NCI-H345 (cell line): Measurements from ENCODE around the gene PHF12.

Experiments
- DNase-seq: peaks from one replicate; lab custom pipeline; 2025; lab: John Stamatoyannopoulos, UW

PHF12 gene

DNA sequence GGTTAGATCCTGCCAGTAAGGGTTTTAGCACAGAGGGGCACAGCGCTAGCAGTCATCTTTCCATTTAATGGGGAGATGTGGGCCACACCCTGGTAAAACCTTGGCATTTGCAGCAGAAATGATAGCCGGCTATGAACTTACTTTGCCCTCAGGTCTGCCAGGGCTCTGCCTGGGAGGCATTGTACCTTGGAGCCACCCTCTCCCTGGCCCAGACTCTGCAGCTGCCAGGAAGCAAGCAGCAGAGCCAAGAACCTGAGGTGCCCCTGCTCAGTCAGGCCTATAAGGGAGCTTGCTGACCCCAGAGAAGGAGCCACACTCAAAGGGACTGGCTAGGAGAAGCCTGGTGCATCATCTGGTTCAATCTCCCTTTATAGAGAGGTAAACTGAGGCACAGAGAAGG, 23.7 kb upstream of the PHF12 start:
- no peak for DNase-seq

DNA sequence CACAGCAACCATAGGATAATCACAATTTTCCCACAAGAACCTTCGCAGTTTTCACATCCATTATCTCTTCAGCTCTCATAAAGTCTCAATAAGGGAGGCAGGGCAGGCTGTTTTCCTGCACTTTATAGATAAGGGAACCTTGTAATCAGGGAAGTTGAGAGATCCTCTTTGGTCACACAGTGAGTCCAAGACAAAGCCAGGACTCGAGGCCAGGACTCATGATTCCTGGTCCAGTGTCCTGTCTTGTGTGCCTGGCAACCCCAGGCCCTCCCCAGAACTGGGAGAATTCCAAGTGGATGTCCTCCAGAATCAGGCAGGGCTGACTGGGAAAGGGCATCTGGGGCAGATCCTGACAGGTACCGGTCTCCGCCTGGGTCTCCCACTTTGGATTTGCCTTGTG, 23.1 kb upstream of the PHF12 start:
- DNase-seq = no peak

DNA sequence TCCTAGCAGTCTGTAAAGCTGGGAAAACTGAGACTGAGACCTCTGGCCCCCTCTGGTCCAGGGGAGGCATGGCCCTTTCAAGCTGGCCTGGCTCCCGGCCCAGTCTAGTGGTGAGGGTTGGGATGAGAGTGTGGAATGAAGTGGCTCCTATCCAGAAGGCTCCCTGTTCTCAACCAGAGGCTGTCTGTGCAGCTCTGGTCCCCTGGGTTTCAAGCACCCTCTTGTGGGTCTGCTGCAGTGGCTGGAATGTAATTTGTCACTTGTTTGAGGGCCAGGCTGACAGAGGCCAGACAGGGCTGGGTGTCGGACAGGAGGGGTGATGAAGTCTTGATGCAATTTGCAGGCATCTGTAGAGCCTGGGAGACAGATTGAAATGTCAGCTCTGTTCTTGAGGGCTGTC, 22.1 kb upstream of the PHF12 start:
- DNase-seq = no peak

DNA sequence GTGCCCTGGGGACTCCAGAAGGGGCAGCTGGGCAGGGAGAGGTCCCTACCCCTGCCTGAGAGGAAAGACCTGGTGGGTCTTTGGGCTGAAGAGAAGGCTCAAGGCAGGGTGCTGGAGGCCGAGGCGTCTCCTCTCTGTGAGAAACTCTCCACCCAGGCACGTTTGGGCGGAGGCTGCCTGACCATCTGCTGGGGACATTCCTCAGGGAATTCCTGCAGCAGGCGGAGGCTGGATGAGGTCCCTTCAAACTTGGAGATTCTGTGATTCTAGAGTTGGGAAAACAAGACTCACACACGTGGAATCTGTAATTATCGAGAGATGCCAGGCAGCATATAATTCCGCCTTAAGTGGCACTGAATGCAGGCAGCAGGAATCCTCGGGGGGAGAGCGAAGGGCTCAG, 21.1 kb upstream of the PHF12 start:
- DNase-seq = no peak

DNA sequence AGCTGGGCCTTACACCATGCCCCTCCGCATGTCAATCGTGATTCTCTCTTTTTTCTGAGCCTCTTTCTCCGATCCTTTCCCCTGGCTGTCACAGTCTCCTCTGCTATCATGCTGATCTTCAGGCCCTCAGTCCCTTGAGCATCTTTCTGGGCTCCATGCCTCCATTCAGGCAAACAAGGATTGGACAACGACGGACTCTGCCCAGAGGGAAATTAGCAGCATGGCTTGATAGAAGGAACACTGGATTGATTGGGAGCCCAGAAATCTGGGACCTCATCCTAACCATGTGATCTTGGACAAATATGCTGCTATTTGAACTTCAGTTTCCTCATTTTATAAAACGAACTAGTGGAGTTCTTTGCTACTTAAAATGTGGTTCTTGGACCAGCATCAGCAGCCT, 19.6 kb upstream of the PHF12 start:
- DNase-seq = no peak

DNA sequence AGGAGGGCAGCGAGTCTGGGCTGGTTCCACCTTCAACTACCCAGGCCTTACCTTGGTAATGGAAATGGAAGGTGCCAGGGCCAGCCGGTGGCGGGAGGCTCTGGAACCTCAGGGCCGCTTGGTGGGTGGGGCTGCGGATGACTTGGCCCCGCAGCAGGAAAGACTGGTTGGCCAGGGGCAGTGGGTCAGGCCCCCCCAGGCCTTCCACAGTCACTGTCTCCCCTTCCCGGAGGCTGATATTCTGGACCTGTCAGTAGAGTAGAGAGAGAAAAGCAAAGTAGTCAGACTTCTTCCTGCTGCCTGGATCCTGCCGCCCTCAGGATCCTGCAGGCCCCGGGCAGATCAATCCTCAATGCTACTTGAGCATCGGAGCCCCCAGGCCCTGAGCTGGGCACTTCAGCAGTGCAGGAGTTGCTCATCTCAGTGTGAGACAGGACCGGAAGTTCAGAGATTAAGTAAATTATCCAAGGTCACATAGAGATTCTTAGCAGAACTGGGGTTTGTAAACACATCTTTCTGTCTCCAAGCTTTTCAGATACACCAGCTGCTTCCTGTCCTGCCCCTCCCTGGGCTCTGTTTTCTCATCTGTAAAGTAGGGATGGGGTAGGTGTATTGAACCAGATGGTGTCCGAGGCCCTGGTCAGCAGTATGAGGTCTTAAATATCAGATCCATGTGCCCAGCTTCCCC, 18.5 kb upstream of the PHF12 start:
- no peak for DNase-seq

DNA sequence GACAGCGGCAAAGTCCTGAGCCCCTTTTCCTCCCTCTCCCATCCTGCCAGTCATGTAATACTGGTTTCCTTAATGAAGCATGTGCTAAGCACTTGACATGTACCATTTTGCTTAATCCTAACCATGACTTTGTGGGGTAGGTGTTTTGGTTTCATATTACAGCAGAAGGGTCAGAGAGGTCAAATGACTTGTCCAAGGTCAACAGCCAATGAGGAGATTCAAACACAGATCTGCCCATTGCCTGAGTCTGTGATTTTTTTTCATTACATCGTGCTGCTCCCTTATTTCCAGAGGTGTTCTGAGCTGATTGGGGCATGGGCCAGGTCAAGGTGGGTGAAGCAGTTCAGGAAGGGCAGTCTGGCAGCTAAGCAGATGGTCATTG, 17.6 kb upstream of the PHF12 start:
- DNase-seq = no peak

DNA sequence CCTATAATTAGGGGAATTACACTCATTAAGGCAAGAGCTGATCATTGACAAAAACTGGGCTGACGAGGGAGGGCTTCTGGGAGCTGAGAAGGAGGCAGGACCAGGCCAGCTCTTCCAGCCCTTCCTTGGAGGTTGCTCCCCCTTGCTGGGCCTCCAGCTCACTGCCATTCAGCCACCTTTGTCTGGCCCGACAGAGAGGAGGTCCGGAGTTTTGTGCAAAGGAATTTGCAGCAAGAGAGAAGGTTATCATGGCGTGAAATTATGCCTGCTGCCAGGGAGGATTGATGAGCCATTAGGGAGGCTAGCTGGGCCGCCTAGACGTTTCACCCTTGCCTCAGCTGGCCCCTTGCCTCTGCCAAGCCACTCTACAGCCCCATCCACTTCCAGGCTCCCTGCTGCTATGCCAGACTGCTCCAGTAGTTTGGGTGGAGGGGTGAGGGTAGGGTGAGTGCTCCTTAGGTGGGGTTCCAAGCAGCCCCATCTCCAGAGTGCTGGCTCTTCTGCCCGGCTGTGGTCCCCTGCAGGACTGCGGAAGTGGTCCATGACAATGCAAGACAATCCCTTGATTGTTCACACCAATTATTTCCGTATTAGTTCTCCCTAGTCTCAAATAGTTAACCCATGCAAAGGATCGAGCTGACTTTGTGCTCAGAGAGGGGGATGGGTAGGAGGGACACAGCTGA, 17.1 kb upstream of the PHF12 start:
- DNase-seq = no peak

DNA sequence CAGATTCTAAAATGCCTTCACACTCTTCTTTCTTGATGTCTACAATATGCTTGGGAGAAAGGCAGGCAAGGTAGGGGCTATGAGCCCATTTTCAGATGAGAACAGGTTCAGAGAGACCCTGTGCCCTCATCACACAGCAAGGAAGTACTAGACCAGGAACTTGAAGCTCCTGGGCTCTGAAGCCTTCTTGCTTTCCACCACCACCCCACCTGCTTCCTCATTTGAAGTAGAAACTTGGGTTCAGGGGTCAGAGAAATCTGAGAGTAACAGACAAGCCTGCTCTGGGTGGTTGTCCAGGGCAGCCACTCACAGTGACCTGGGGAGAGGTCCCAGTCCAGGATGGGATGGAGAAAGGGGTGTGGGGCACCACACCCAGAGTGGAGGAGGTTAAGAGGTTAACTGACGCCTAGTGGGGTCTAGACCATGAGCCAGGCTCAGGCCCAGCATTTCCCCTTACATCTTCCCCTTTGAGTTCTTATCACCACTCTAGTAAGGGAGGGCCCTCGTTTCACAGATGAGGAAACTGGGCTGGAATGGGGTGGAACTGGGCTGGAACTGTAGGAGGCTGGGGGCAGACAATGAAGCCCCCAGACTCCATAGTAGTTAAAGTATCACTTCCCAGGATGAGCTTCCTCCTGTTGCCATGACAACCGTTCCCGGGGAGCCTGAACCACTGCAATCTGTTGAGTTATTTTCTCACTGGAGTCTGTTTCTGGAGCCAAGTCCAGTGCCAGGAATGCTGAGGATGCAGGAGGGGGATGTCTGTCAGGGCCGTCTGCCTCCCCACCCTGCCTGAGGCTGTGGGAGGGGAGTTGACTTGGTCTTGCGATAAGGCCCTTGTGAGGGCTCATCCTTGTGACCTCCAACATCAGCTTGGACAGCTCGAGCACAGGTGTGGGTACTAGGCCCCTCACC, 16.2 kb upstream of the PHF12 start:
- DNase-seq = no peak

DNA sequence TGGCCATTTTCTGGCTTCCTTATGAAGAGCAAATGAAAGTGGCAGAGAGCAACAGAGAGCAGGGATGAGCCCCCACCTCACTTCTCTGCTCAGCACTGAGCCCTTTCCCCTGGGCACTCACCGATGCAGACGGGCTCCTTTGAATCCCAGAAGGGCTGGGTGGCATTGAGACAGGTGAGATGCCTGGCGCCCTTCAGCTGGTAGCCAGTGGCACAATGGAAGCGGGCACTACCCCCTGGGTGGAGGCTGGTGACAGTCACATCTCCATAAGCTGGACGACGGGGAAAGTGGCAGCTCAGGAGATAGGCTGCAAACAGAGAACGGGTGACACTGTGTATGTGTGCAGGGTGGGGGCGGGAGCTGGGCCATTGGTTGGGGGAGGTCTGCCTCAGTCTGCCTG, 12.5 kb upstream of the PHF12 start:
- no peak for DNase-seq

DNA sequence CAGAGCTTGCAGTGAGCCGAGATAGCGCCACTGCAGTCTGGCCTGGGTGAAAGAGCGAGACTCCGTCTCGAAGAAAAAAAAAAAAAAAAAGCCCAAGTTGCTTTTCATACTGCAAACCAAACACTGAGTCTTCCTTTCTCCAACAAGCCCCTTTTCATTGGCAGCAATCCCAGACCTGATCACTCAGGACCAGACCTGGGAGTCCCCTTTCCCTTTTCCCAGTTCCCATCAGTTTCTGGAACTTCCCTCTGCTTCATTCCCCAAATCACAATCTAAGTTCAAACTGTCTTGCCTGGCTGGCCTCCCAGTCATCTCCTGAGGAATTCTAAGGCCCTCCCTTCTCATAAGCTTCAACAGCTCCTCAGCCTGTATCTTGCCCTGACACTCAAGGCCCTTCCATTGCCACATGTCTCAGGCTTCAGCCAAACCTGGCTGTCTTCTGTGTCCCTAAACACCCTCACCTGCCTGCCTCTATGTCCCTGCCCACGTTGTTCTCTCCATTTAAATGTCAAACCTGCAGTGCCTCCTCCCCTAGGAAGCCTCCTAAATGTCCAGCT, 11.8 kb upstream of the PHF12 start:
- no peak for DNase-seq

DNA sequence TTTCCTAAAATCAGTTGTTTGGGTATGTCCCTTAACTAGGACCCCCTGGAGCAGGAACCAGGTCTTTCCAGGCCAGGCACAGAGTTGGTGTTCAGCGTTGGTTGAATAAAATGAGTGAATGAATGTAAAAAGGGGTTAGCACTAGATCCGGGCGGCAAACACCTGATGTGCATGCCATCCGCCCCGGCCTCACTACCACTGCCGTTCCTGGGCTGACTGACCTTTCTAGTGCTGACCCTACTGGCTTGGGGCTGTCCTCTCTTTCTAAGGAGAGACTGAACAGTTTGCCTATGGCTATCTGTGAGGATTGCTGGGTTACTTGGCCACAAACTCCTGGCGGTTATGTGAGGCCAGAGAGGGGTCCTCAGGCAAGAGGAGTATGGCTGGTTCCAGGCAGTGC, 10.1 kb upstream of the PHF12 start:
- no peak for DNase-seq

DNA sequence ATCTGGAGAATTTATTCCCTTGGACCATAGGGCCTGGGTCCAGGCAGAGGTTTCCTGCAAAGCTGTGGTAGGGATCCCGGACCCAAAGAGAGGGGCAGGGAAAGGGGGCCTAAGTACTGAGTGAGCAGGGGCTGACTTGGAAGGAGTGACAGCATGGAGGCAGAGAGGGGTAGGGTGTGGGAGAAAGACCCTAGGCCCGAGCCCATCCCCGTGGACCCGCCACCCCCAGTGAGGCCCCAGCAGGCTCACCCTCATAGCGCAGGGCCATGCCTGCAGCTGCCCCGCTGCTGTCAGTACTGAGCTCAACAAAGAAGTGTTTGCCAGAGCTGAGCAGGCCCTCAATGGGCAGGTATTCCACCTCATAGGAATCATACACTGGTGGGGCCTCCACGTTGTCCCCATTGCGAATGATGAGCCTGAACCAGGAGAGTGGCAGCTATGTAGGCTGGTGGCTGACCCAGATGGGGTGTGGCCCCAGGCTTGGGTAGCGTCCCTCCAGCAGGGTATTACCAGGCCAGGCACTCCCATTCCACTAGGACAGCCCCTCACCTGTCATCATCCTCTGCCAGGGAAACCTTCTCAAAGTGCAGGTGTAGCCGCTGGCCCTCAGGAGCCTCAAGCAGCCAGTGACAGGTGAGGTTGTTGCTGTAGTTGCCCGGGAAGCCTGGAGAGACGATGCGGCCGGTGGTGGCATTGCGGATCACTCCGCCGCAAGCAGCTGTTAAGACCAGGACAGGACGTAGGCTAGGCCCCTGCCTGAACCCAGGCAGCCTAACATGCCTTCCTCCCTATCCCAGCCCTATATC, 9.1 kb upstream of the PHF12 start:
- no peak for DNase-seq

DNA sequence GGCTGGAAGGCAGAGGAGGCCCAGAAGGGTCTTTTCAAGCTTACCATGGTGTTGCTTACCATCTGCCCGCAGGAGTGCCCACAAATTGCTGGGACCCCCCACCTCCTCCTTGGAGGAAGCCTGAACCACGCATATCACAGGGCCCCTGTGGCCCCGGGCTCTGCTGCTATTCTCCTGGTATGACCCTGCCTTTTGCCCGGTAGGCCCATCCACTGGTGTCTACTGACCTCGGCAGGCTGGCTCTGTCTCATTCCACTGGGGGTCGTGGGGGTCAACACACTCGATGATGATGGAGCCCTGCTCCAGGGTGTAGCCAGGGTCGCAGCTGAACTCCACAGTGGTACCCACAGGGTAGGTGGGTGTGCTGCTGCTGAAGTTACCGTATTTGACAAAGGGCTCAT, 8.2 kb upstream of the PHF12 start:
- no peak for DNase-seq

DNA sequence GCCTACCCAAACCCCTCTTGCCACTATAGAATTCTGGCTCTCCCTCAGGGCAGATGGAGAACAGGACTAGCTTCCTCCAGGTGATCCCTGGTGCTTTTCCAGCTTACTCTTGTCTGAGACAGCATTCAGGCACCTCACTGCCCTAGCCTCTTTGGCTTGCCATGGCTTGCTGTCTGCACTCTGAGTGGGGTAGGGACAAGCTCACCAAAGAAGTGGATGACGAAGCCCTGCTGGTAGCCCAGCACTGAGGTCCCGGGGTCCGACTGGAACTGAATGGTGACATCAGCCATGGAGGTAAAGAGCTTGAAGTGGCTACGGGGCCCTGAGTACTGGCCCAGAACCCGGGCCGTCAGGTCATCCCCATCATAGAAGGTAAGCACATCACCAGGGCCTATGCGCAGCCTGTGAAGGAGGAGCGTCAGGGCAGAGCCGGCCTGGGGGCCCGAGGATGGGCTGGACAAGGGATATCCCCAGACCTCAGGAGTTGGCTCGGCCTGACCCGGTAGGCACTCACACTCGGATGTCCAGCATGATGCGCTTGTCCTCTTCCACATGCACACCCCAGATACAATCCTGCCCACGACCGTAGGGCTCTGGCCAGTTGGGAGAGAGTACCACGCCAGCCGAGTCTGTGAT, 7.6 kb upstream of the PHF12 start:
- DNase-seq = no peak

DNA sequence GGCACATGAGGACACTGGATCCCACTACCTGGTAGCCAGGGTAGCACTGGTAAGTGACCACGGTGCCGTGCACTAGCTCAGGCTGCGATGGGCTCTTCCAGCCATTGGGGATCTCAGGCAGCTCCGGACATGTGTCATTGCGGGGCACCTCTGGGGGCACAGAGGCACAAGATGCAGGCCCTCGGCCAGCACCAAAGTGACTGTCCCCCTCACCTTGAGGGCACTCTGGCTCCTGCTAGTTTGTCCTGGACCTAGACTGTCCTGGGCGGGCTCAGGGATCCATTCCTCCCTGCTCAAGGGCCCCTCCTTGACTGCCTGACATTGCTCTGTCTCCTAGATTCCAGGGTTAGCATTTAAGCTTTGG, 6.7 kb upstream of the PHF12 start:
- no peak for DNase-seq

DNA sequence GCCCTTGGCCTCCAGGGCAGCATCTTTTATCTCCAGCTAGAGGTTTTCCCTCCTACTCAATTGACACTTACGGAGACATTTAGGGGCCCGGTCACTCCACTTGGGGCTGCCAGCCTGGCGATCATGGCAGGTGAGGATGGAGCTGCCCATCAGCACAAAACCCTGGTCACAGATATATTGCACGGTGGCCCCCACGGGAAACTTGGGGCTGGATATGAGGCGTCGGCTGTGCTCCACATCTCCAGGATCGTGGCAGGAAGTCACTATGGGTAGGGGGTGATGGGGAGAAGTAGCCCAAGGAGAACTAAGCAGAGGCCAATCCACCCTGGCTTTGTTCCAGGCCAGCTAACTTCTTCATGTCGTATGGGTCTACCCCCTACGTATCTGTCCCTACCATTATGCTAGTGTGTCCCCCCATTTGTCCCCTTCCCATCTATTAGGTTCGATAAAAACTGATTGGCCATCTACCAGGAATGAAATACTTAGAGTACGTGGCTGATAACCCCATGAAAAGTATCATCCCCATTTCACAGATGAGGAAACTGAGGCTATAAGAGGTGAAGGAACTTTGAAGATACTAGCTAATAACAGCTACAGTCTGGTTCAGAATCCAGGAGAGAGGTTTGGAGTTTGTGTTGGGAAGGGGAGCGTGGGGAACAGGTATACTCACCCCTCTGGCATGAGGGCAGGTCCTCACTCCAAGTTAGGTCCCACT, 6.1 kb upstream of the PHF12 start:
- no peak for DNase-seq

DNA sequence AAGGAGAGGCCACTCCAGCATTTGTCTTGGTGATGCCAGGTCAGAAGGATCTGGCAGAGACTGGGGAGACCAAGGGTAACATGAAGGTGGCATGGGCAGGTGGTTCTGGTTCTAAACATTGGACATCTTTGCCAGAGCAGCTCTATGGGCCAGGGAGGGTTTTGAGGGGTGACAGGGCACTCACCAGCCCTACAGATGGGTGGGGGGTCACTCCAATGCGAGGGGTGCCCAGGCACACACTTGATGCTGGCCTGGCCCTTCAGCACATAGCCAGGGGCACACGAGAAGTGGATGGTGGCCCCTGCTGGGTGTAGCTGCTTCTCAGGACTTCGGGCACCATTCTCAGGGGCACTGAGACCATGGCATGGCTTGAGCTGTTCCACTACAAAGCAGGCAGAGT, 5.5 kb upstream of the PHF12 start:
- DNase-seq = no peak

DNA sequence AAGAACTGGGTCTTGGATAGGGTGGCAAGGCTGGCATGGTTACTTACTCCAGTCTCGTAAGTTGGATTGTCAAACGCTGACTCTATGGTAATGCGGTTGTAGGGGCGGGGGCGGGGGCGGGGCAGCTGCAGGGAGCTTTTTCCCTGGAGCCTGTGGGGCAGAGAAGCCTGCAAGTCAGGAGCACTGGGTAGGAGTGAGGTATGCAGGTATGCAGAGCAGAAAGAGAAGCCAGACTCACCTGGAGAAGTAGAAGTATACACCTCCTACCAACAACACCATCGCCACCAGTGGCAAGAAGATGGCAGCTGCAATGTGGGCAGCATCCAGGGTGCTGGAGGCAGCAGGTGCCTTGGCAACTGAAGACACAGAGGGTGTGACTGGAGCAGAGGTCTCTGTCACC, 4.8 kb upstream of the PHF12 start:
- no peak for DNase-seq

DNA sequence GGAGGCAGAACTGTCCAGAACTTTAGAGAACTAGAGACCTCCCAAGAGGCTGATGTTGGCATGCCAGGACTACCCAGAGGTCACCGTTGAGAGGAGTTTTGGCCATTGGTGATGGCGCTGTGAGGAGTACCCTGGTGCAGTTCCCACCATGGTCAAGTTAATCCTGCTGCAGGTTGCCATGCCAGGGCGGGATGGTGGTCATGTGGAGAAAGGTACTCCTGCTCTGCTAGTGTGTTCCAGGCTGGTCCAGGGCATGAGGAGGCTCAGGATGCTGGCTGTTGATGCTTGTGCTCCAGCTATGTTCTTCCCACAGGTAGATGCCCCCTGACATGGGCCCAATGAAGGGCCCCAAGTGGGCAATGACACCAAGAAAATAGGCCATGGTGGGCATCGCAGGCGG, 4.1 kb upstream of the PHF12 start:
- no peak for DNase-seq

DNA sequence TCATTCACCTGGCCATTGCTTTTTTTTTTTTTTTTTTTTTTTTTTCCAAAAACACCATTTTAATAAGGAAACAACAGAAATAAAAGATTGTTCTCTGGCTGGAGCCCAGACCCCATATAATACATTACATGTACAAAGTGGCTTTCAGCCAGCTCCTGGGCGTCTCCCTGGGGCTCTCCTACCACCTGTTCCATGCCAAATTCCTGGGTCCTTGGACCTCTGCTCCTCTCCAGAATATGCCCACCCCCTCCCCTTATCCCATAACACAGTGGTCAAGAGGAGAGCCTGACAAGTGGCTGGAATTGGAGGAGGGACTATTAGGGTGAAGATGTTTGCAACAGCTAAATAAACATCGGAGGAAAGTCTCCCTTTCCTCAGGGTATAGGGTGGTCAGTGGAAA, 3.6 kb upstream of the PHF12 start:
- no peak for DNase-seq
